VCaP (cell line): ENCODE measurements around the gene USP25.

Source experiments
- H3K27ac ChIP-seq: fragments of 450-650 bp; 2 replicates; pipeline ENCODE4 v1.5.1; 2017
- TF ChIP-seq, protein P1 (sequence below): fragments of 450-650 bp; conservative IDR thresholded peaks from 2 replicates; pipeline ENCODE4 v1.5.1; 2017; ENCODE audit warnings: mild to moderate bottlenecking, moderate library complexity

USP25 gene

DNA sequence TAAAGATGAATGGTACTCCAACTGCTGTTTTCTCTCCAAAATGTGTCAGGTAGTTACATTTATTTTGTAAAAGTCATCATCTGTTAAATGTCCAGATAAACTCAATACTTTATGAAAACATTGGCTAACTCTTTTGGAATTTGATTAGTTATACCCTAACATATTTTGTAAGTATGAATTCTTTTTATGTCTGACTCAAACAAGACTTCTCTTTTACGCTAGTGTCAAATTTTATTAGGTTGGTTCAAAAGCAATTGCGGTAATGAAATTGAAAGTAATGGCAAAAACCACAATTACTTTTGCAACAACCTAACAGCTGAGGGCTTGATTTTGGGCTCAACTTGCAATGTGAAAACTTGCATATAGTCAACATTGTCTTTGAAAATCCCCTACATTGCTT lies 41.0 kb upstream of the USP25 start:
- no peak overlapping the region for H3K27ac ChIP-seq
- TF ChIP-seq, protein P1, sequence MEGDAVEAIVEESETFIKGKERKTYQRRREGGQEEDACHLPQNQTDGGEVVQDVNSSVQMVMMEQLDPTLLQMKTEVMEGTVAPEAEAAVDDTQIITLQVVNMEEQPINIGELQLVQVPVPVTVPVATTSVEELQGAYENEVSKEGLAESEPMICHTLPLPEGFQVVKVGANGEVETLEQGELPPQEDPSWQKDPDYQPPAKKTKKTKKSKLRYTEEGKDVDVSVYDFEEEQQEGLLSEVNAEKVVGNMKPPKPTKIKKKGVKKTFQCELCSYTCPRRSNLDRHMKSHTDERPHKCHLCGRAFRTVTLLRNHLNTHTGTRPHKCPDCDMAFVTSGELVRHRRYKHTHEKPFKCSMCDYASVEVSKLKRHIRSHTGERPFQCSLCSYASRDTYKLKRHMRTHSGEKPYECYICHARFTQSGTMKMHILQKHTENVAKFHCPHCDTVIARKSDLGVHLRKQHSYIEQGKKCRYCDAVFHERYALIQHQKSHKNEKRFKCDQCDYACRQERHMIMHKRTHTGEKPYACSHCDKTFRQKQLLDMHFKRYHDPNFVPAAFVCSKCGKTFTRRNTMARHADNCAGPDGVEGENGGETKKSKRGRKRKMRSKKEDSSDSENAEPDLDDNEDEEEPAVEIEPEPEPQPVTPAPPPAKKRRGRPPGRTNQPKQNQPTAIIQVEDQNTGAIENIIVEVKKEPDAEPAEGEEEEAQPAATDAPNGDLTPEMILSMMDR: no peak

DNA sequence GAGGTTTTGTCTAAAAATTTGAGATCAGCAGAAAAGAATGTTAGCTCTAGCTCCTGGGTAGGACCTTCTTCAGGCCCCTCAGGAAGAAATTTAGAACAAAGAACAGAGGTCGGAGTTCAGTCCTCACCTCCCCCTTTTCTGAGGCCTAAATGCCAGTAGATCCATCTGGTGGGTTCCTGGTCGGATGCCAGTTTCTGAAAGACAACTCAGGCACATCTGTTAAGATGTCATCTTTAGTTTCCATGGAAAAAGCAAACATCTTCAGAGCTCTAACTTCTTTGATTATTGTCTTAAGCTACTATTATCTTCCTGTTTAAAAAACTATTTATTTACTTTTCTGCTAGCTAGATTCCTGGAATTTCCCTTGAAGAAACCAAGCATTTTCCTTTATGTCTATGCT lies 37.1 kb upstream of the USP25 start:
- TF ChIP-seq, protein P1: no peak
- H3K27ac ChIP-seq: no peak overlapping the region

DNA sequence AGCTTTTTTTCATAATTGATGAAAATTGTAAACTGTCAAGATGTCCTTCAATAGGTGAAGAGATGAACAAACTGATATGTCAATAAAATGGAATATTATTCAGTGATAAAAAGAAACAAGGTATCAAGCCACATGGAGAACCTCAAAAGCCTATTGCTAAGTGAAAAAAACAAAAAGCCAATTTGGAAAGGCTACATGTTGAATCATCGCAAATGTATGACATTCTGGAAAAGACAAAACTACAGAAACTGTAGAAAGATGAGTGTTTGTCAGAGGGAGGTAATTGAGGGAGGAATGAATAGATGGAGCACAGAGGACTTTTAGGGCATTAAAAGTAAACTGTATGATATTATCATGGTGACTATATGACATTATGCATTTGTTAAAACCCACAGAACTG lies 34.5 kb upstream of the USP25 start:
- H3K27ac ChIP-seq: peak overlapping the region; percentile 26
- TF ChIP-seq, protein P1: no peak

DNA sequence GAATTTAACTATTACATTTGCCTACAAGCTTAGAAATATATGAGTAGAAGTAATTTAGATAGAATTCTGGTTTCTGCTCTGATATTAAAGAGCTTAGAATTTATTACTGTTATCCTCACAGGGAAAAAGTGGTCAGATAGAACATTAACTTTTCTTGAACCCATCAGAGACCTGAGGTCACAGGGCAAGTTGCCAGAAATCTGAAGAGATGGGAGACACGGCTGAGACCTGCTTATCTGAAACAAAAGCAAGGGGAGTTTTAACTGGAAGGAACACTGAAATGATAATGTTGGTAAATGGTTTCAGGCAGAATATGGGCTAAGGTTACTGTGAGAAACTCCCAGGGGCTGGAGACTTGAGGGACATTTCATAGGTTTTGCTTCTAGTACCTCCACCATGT lies 28.0 kb upstream of the USP25 start:
- TF ChIP-seq, protein P1: no peak
- no peak overlapping the region for H3K27ac ChIP-seq

DNA sequence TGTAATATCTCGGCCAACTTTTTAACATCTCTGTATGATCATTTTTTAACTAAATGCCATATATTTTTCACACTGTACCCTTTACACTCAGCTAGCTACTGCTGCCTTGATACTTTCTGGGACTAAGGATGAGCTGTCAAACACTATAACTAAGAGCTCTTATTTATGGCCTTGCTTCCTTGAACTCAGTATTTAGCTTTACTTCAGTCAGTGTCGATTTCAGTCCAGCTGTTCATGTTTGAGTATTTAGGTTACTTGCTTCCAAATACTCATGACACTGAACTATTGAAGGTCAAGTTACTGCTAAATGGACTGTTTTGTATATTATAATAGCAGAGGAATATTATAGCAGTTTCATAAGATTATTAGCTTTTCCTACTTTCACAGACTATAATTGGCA lies 25.9 kb upstream of the USP25 start:
- no peak overlapping the region for H3K27ac ChIP-seq
- TF ChIP-seq, protein P1: no peak

DNA sequence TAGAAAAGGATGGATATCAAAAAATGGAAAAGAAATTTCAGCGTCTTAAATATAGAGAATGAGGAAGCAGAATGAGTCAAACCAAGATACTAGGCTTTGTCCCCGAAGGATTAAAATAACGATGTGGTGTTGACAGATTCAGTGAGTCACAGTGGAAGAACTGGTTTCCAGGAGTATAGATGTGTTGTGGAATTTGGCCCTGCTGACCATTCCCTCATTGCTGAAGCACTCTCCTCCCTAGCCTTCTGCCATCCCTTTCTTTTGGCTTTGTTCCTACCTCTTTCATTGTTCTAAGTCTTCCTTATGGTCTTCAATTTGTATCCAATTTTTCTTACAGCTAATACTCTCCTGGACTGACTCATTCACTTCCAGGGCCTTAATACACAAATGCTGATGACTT lies 23.1 kb upstream of the USP25 start:
- TF ChIP-seq, protein P1: no peak
- H3K27ac ChIP-seq: no peak overlapping the region

DNA sequence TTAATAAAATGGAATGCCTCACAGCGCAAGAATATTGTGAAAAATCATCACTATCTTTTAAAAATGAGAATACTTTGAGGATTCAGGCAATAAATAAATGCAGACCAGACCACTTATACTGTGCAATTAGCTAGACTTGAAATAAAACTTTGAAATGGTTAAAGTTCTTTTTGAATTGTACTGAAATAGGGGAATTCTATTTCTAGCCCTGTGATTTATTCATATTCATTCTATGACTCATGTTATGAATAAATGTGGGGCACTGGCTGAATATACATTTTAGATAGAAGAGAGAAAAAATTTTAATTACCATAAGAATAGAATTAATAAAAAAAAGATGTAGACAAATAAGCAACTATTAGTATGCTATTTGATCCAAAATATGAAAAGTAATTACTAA lies 16.4 kb upstream of the USP25 start:
- no peak overlapping the region for H3K27ac ChIP-seq
- TF ChIP-seq, protein P1: no peak

DNA sequence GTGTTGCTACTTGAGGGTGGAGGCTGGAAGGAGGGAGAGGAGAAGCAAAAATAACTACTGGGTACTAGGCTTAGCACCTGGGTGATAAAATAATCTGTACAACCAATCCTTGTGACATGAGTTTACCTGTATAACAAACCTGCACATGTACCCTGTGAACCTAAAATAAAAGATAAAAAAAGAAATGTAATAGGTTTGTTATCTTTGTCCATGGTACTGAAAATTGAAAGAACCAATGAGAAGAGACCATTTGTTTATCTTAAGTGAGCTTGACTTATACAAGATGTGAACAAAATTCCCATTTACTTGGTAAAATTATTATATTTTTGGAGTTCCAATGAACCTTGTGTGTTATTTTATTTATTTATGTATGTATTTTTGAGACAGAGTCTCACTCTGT lies 11.1 kb upstream of the USP25 start:
- no peak overlapping the region for H3K27ac ChIP-seq
- TF ChIP-seq, protein P1: no peak
